Regular cardiac myocyte (primary cell): ENCODE results near the gene NUTM1. TPM values are rescaled to one million over a fixed set of nuclear protein-coding genes. Genes with fewer than 3 reads are reported as not detected.

ENCODE experiments used
- total RNA-seq: library from RNA; depleted of rRNA; stranded (reverse); fragments of >200 nt; gene quantifications from 2 replicates; pipeline ENCODE4 v1.2.3, GENCODE V29; 2014

The NUTM1 gene
- not detected in 2 replicates for total RNA-seq

DNA sequence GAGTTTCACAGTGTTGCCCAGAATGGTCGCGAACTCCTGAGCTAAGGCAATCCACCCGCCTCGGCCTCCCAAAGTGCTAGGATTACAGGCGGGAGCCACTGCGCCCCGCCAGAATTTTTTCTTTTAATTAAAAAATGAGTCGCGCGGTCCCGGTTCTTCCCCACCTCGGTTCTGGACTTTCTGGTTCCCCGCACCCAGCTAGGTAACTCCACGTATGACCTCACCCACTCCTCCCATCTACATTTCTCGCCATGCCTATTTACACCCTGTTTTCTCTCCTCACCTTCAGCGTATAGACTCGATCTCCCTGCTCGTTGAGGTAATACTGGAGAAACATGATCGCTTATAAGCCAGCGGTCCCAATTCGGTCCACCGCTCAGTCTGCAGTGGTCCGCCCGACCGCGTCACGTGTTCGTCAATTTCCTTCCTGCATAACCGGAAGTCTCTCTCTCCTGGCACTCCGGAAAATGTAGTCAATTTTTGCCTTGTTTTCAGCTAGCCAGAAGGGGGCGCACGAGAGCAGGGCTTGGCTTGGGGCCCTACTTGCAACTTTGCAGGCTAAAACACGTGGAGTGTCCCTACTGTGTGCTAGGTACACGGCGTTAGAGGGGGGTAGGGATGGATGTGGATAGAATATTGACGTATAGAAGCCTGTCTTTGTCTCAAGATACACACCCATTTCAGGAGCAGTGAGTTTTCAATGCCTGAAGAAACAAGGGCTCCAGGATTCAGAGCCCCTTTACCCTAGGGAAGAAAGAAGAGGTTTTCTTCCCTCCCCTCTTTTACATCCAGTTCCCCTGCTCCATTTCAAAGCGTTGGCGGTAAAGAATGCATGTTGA lies at the start of gene NUTM1, which contains the start of gene NOP10:
TSS of gene NUTM1 (plus strand) at position 579 of the 839 bp plus-strand sequence. CDS start 382 bp downstream, outside the sequence.
TSS of gene NOP10 (minus strand) at position 400 of the 839 bp plus-strand sequence. CDS start at position 337, 63 bp downstream.

DNA sequence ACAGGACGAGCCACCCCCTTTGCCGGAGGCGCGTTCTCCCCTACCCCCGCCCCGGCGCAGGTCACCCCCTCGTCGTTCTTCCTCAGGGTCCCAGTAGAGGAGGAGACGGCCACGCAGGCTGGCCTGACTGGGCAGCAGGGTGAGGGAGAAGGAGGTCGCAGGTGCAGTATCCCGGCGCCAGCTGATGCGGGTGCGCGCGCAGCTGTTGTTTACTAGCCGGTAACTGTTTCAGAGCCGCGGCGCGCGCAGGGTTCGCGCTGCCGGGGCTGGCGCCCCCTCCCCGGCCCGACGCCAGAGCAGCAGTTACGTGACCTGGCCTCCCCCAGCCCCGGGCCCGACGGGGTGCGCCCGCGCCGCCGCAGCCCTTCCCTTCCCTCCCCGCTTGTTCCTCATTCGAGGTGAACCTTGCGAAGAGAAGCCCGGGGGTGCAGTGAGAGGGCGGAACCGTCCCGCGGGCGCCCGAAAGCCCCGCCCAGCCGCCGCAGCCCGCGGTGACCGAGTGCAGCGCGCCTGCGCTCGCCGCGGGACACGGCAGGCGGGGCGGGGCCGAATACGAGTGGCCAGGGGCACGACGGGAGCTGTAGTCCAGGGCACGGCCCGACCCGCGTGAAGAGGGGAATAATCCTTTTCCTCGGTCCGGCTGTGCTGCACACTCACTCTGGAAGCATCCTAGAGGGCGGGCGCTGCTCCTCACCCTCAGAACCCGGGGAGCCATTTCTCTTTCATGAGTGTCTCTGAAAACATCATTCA lies 5.4 kb upstream of the NUTM1 start, which contains the start of gene SLC12A6:
TSS of gene SLC12A6 (minus strand) at position 225 of the 750 bp plus-strand sequence. CDS start 1,101 bp downstream, outside the sequence.

DNA sequence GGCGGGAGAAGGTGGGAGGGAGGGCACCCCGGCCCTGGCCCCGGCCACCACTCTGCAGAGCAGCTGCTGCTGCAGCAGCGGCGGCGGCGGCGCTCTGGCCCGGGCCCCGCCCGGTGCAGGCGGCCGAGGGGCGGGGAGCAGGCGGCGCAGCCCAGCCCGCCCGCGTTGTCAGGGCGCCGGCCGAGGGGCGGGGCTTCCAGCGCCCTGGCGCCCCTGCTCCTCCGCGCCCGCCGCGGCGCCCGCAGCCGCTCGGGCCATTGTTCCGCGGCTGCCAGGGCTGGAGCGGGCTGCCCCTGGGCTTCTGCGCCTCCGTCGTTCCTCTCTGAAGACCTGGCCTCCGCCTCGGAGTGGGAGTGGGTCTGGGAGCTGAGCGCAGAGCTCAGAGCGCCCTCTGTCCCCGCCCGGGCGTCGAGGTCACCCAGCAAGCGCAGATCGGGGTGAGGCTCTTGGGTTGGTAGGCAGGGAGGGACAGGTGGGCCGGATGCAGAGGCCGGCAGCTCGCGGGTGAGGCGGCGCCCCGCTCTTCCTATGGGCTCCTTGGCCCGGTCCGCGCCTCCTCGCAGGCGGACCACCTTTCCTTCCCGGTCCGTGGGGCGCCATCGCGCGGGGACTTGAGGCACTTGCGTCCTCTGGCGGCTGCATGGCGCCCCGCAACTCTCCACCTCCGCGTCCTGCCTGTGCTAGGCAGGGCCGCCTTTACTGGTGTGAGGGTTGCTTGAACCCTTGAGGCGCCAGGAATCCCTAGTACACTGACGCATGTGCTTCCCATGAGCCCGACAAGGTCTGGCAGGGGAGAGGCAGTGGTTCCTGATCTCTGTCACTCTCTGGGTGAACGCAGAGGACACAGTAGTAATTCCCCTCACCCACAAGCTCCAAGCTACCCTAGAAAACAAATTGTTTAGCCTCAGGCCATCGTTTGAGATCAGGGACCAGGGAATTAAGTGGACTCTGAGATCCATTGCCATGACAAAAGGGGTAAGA lies 24.3 kb downstream of the NUTM1 start, which contains the start of gene LPCAT4:
TSS of gene LPCAT4 (minus strand) at position 96 of the 981 bp plus-strand sequence. CDS start 96 bp downstream, outside the sequence.

Other genes with a start within 250 kb of the NUTM1 start
- gene EMC7, start 241.5 kb upstream of the NUTM1 start, total RNA-seq: 41.7 and 102 TPM in 2 replicates
- gene PGBD4, start 241.2 kb upstream of the NUTM1 start, total RNA-seq: 1.9 and 2.5 TPM in 2 replicates
- 44.9 and 47.1 TPM in 2 replicates for gene KATNBL1, start 133.2 kb upstream of the NUTM1 start, total RNA-seq
- gene EMC4, start 118.3 kb upstream of the NUTM1 start, total RNA-seq: 181 and 230 TPM in 2 replicates
- gene SLC12A6, start 5.5 kb upstream of the NUTM1 start, total RNA-seq: 13.8 and 24.2 TPM in 2 replicates
- 166 and 266 TPM in 2 replicates for gene NOP10, start 179 bp upstream of the NUTM1 start, total RNA-seq
- 7.0 and 10.0 TPM in 2 replicates for gene LPCAT4, start 23.9 kb downstream of the NUTM1 start, total RNA-seq
- 4.4 and 25.9 TPM in 2 replicates for gene GOLGA8A, start 94.5 kb downstream of the NUTM1 start, total RNA-seq
- gene GOLGA8B, start 240.3 kb downstream of the NUTM1 start, total RNA-seq: 10.4 and 28.8 TPM in 2 replicates